Esophagus muscularis mucosa (tissue), 4 donors: ENCODE measurements around the gene TXLNB. TPM values are rescaled to one million over a fixed set of nuclear protein-coding genes. Genes with fewer than 3 reads are reported as not detected.

Experiments
- DNase-seq: peaks from one replicate; pipeline ENCODE4 v3.0.0-alpha.2; 2017; ENCODE audit errors: extremely low spot score
- H3K27ac ChIP-seq, 4 donors: fragments of 200-600 bp; sonication (generic); replicated peaks in 1 of 4; 1 replicate in 3 of 4; 2 replicates in 1 of 4; pipeline ENCODE4 v1.5.1; 2016 to 2019; ENCODE audit warnings: mild to moderate bottlenecking in 1 of 4
- H3K27me3 ChIP-seq, 4 donors: fragments of 200-600 bp; sonication (generic); one replicate each; pipeline versions ENCODE4 v1.5.1 to v1.6.0; 2016 to 2019
- H3K36me3 ChIP-seq, 4 donors: fragments of 200-600 bp; sonication (generic); one replicate each; pipeline ENCODE4 v1.5.1; 2016 to 2019
- H3K4me1 ChIP-seq, 4 donors: fragments of 200-600 bp; sonication (generic); one replicate each; pipeline ENCODE4 v1.5.1; 2016 to 2019
- H3K4me3 ChIP-seq, 4 donors: fragments of 200-600 bp; sonication (generic); 1 replicate in 2 of 4; 2 replicates in 2 of 4; pipeline ENCODE4 v1.5.1; 2016 to 2019; ENCODE audit warnings: mild to moderate bottlenecking in 4 of 4, moderate library complexity in 1 of 4
- H3K9me3 ChIP-seq, 4 donors: fragments of 200-600 bp; sonication (generic); 1 replicate in 3 of 4; 2 replicates in 1 of 4; pipeline ENCODE4 v1.5.1; 2016 to 2019
- EP300 ChIP-seq: sonication (generic); formaldehyde crosslinking; IDR thresholded peaks from one replicate; pipeline ENCODE4 v1.6.1; 2017; ENCODE audit warnings: antibody characterized with exemption
- POLR2A ChIP-seq: fragments of 450-650 bp; IDR thresholded peaks from one replicate; pipeline ENCODE4 v1.6.1; 2017; ENCODE audit warnings: antibody characterized with exemption, moderate library complexity, mild to moderate bottlenecking, low read depth
- POLR2AphosphoS5 ChIP-seq, 2 donors: sonication (generic); formaldehyde crosslinking; IDR thresholded peaks; one replicate each; pipeline ENCODE4 v1.6.1; 2017; ENCODE audit warnings: antibody characterized with exemption in 2 of 2
- WGBS: methylation state at CpG from one replicate; pipeline ENCODE4 v1.1.5; 2018; 5-methylcytosine and 5-hydroxymethylcytosine counted together
- intact Hi-C: fragments of 100-400 bp; cut with DNase I; formaldehyde crosslinking; loops from one replicate; pipeline ENCODE4 v1.15.1; 2023
- total RNA-seq, 4 donors: library from RNA; depleted of rRNA; stranded (reverse); fragments of >200 nt; gene quantifications; one replicate each; pipeline versions ENCODE4 v1.1.0 to v1.2.1, GENCODE V29; 2016
- TF ChIP-seq, protein P1 (sequence below), 3 experiments: fragments of 200-600 bp in 2 of 3; fragments of 450-650 bp in 1 of 3; sonication (generic) in 2 of 3; IDR thresholded peaks; one replicate each; pipeline ENCODE4 v1.5.1; 2017 to 2019; ENCODE audit warnings: antibody characterized with exemption in 3 of 3, mild to moderate bottlenecking in 2 of 3, moderate library complexity in 1 of 3

The TXLNB gene
- total RNA-seq, 4 donors from 2014 or later, result 2.1 to 5.7 (median 2.9) TPM

DNA sequence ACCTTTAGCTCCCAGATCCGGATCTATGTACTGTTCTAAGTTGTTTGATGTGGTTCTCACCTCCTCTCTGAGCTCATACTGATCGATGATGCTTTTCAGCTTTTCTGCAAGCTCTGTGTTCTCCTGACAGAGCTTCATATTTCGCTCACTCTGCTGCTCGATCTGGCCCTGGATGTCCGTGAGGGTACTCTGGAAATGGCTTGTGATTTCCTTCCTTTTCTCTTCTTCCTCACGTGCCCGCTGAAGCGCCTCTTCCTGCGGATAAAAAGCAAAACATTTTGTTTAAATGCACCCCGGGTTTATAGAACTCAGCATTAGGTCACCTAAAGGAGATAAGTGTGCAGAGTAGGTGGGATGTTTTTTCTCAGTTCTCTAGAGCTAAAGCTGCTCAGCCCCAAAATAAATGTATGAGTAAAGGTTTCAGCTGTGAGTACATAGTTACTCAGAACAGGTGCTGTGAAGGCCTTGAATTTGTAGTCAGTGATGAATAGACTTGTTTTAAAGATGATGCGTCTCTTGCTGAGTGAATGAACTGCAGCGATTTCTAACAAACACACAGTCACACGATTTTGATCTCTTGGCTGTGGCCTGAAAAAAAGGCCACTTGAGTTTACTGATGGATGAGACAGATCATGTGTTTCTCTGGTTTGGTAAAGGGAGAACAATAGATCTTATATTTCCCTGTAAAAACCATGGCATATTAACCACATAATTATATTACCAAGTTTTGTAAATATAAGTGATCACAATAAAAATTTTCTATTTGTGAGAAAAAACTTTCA, 29.1 kb downstream of the TXLNB start:
- intact Hi-C loops, result no loop called here
- TF ChIP-seq POLR2AphosphoS5 (IDR thresholded peaks at IDR 0.05) (no peak), EP300 (no peak), POLR2A (no peak)
- TF ChIP-seq, protein P1, sequence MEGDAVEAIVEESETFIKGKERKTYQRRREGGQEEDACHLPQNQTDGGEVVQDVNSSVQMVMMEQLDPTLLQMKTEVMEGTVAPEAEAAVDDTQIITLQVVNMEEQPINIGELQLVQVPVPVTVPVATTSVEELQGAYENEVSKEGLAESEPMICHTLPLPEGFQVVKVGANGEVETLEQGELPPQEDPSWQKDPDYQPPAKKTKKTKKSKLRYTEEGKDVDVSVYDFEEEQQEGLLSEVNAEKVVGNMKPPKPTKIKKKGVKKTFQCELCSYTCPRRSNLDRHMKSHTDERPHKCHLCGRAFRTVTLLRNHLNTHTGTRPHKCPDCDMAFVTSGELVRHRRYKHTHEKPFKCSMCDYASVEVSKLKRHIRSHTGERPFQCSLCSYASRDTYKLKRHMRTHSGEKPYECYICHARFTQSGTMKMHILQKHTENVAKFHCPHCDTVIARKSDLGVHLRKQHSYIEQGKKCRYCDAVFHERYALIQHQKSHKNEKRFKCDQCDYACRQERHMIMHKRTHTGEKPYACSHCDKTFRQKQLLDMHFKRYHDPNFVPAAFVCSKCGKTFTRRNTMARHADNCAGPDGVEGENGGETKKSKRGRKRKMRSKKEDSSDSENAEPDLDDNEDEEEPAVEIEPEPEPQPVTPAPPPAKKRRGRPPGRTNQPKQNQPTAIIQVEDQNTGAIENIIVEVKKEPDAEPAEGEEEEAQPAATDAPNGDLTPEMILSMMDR (IDR thresholded peaks at IDR 0.05), result no peak
- 71% methylated on average over 13 of the region's 13 CpGs for WGBS
- Histone ChIP-seq H3K27me3 (no peaks in the 10 kb centered on the region), H3K4me1 (peaks cover 0 to 4% (median 0%) of the 10 kb centered on the region in 4 donors), H3K9me3 (no peaks in the 10 kb centered on the region), H3K4me3 (no peak overlapping the region), H3K36me3 (peaks cover 0 to 47% (median 5%) of the 10 kb centered on the region in 4 donors), H3K27ac (no peak overlapping the region)
- no peak for DNase-seq

DNA sequence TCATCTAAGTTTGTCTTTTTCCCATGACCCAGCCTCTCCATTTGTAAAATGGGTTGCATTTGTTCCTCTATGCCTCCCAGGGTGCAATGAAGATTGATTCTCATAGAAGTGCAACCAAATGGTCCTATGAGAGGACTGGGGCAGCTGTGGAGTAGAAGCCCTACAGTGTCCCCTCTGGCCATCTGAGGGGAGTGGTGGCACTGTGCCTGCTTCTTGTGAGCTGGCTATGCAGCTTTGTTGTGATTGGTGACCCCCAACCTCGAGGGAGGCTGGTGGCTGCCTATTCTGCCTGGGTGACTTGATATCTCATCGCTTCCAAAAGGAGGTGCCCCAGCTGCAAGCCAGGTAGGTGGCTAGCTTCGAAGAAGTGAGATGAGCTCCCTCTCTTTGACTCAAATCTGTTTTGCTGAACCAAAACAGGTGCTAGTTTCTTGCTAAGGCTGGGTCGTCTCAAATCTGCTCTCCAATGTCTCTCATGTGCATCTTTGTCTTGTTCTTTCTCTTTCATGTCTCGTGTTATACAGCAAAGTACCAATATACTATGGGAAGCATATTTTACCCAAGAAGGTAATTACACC, 33.9 kb downstream of the TXLNB start:
- no peak for TF ChIP-seq POLR2AphosphoS5 (IDR thresholded peaks at IDR 0.05)
- TF ChIP-seq, protein P1 (IDR thresholded peaks at IDR 0.05), result no peak
- no peak for TF ChIP-seq POLR2A
- TF ChIP-seq EP300, result no peak
- Histone ChIP-seq H3K4me3 (no peak overlapping the region), H3K9me3 (no peaks in the 10 kb centered on the region), H3K27me3 (no peaks in the 10 kb centered on the region), H3K4me1 (peaks cover 0 to 6% (median 0%) of the 10 kb centered on the region in 4 donors), H3K36me3 (peaks cover 0 to 60% (median 5%) of the 10 kb centered on the region in 4 donors), H3K27ac (no peak overlapping the region)
- no peak for DNase-seq
- 78% methylated on average over 5 of the region's 5 CpGs for WGBS
- intact Hi-C loops, result no loop called here

GRCh38 chr6:139257291-139257690, 34.5 kb downstream of the TXLNB start:
- intact Hi-C loops, result no loop called here
- H3K36me3 ChIP-seq, result peaks cover 0 to 54% (median 5%) of the 10 kb centered on the region in 4 donors
- no peak for TF ChIP-seq POLR2A
- TF ChIP-seq POLR2AphosphoS5 (IDR thresholded peaks at IDR 0.05), result no peak
- TF ChIP-seq EP300, result no peak
- TF ChIP-seq, protein P1 (IDR thresholded peaks at IDR 0.05), result no peak
- 80% methylated on average over 3 of the region's 3 CpGs for WGBS
- H3K27ac ChIP-seq, result no peak overlapping the region
- H3K27me3 ChIP-seq, result no peaks in the 10 kb centered on the region
- H3K4me1 ChIP-seq, result peaks cover 0 to 6% (median 1%) of the 10 kb centered on the region in 4 donors
- no peak overlapping the region for H3K4me3 ChIP-seq
- DNase-seq, result no peak
- H3K9me3 ChIP-seq, result no peaks in the 10 kb centered on the region

- Histone ChIP-seq H3K36me3 (peaks cover 0 to 43% (median 5%) of the 10 kb centered on the region in 4 donors), H3K4me3 (no peak overlapping the region), H3K4me1 (peaks cover 9 to 17% (median 13%) of the 10 kb centered on the region in 4 donors), H3K27ac (no peak overlapping the region), H3K9me3 (no peaks in the 10 kb centered on the region), H3K27me3 (no peaks in the 10 kb centered on the region)
- intact Hi-C loops, result no loop called here
- TF ChIP-seq POLR2AphosphoS5 (IDR thresholded peaks at IDR 0.05), result no peak
- TF ChIP-seq, protein P1 (IDR thresholded peaks at IDR 0.05), result no peak
- WGBS, result 47% methylated on average over 3 of the region's 3 CpGs
- DNase-seq, result no peak
Measured at GRCh38 chr6:139256087-139256486, 35.7 kb downstream of the TXLNB start.
